Epithelial cell of prostate (primary cell): ENCODE results near the gene AJM1.
A peak's percentile ranks its signal among the peaks of the same experiment; 100 is the strongest.
"Not testable (repeated sequence)": the region's sequence is repeated elsewhere in the genome, so short reads cannot be mapped to it uniquely, and the experiment has no call there.

Experiments
- DNase-seq: peaks from one replicate; pipeline ENCODE4 v3.0.0-alpha.2; 2011; ENCODE audit warnings: low read depth, low spot score
- H3K27ac ChIP-seq: fragments of 450-650 bp; 2 replicates; pipeline ENCODE4 v1.5.1; 2017; ENCODE audit warnings: mild to moderate bottlenecking

Gene AJM1

DNA sequence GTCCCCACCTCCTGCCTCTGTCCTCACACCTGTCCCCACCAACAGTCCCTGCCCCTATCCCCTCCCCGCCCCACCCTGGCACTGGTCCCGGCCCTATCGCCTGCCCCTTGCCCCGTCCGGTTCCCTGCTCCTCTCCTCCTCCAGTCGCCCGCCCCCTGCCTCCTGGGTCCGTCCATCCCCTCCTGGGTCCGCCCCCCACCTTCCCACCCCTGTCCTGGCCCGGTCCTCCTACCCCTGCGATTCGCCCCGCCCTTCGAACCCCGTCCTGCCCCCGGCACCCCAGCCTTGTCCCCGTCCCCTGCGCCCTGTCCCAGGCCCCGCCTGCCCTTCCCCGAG, 23.5 kb downstream of the AJM1 start:
- H3K27ac ChIP-seq, result peak overlapping the region; percentile 60
- no peak for DNase-seq

DNA sequence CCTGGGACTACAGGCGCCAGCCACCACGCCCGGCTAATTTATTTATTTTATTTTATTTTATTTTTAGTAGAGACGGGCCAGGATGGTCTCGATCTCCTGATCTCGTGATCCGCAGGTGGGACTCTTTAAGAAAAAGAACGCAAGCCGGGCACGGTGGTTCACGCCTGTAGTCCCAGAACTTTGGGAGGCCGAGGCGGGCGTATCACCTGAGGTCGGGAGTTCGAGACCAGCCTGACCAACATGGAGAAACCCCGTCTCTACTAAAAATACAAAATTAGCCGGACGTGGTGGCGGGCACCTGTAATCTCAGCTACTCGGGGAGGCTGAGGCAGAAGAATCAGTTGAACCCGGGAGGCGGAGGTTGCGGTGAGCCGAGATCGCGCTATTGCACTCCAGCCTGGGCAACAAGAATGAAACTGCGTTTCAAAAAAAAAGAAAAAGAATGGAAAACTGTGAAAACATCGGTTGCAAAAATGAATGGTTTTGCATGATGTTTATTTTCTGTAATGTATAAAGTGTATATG, 24.7 kb downstream of the AJM1 start:
- H3K27ac ChIP-seq, result peak overlapping the region; percentile 60

DNA sequence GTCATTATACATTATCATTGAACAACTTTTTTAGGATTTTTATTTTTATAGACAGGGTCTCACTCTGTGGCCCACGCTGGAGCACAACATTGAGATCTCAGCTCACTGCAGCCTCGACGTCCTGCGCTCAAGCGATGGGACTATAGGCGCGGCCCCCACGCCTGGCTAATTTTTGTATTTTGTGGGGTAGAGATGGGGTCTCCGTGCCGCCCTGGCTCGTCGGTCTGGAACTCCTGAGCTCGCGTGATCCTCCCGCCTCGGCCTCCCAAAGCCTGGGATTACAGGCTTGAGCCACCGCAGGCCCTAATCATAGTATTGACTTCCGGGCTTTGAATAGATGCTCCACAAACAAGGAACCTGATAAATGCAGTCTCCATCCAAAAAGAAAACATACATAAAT, 25.2 kb downstream of the AJM1 start:
- no peak for DNase-seq
- no peak overlapping the region for H3K27ac ChIP-seq

More for the DNA sequence above, 24.7 kb downstream of the AJM1 start:
- not testable (repeated sequence) for DNase-seq

GRCh38 chr9:136867917-136868316, 25.6 kb downstream of the AJM1 start:
- DNase-seq, result no peak
- H3K27ac ChIP-seq, result no peak overlapping the region

DNA sequence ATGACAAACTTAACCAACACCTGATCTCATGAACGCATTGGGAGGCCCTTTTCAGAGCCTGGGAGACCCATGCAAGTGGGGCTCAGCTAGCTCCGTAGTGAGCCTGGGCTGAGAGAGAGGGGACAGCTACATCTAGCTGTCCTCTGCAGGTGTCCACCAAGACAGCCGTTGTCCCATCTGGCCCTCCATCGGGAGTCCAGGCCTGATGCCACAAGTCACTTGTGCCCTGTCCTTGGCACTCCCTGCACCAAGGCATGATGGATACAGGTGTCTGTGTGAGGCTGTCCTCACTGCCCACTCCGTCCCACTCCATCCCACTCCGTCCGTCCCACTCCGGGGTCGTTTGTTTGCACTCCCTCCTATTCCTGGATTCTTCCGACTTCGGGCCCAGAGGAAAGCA, 26.4 kb downstream of the AJM1 start:
- no peak for DNase-seq

DNA sequence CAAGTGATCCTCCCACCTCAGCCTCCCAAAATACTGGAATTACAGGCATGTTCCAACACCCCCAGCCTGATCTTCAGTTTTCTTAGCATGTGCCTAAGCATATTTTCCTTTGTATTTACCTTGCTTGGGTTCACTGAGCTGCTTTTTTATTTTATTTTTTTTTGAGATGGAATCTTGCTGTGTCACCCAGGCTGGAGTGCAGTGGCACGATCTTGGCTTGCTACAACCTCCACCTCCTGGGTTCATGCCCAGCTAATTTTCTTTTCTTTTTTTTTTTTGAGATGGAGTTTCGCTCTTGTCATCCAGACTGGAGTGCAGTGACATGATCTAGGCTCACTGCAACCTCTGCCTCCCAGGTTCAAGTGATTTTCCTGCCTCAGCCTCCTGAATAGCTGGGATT, 27.3 kb downstream of the AJM1 start:
- not testable (repeated sequence) for DNase-seq, H3K27ac ChIP-seq

More for the DNA sequence above, 26.4 kb downstream of the AJM1 start:
- no peak overlapping the region for H3K27ac ChIP-seq

DNA sequence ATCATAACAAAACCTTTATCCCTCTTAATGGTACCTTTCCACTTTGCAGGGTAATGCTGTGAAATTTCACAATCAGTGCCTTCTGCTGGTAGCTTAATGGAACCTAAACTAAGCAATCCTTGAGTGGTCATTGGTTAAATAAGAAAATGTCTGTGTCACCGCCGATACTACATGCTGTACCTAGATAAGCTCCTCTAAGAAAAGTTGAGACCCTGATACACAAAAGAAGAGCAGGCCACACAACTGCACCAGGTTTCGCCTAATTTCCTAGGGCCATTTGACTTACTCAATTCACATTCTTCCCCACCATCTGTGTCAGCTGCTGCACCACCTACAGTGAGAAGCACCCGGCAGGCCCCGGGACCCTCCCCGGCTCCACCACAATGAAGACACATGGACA, 32.9 kb downstream of the AJM1 start:
- DNase-seq, result no peak
- no peak overlapping the region for H3K27ac ChIP-seq

DNA sequence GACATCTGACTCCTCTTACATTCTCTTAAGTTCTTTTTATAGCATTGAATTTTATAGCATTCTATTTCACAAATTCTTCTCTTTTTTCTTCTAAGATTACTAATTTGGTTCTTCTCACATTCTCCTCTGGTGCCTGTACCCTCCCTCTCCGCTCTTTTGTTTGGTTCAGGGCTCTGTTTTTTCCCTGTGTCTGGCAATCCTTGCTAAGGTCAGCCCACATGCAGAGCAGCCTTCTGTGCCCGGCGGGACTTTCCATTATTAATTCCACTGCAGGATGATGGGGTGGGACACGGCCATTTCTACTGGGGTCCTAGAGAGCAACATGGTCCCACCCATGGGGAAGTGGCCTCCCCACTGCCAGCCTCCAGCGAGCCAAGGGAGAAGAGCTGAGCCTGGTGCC, 34.2 kb downstream of the AJM1 start:
- no peak overlapping the region for H3K27ac ChIP-seq
- no peak for DNase-seq

- no peak overlapping the region for H3K27ac ChIP-seq
- DNase-seq, result no peak
These were observed 38.4 kb downstream of the AJM1 start for GRCh38 chr9:136880651-136881050.

DNA sequence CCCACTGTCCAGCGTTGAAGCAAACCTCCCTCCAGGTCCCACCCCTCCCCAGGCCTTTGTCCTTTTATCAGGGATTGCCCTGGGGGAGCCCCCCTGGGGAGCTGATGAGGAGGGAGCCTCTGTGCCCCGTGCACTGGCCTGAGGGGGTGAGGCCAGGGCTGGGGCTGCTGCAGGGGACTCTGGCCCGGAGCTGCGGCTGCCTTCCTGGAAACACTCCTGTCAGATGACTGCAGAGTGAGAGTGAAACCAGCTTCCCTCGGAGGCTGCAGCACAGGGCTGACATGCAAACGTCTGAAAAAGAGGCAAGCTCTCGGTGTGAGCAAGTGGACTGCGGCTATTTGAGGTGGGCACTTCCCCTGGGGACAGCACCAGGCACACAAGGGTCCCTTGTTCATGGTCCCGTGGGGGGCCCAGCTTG, 39.4 kb downstream of the AJM1 start:
- no peak overlapping the region for H3K27ac ChIP-seq
- DNase-seq, result no peak

DNA sequence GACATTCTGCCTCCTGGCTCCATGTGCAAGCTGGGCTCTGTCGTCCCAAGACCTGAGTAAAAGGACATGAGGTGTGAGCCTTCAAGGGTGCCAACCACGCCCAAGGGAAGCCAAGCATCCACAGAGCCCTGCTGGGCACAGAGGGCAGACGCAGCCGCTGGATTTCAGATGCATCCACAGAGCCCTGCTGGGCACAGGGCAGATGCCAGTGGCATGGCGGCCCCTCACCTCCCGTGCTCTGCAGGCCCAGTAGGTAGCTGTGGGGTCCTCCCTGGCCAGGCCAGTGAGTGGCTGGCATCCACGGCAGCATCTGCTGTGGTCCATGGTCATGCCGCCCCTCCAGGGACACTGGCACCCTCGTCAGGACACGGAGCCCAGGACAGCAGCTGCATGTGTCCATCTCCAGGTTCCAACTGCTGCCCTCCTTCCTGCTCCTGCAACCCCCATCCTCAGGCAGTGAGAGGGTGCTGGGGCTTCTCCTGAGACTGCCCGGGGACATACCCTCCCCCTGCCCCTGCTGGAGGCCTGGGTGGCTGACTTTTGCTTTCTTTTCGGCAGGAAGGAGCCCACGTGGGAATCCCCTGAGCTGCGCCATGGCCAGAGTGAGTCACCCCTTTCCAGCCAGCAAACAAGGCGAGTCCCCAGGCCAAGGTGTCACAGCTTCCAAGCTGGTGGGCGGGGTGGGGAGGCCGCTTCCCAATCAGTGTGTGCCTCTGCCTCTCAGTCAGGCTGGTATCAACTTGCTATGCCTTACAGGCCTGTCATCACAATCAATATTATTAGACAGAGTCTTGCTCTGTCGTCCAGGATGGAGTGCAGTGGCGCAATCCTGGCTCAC, 40.0 kb downstream of the AJM1 start:
- peak; percentile 79 for DNase-seq
- H3K27ac ChIP-seq, result peak overlapping the region; percentile 20

- DNase-seq, result not testable (repeated sequence)
- peak overlapping the region; percentile 20 for H3K27ac ChIP-seq
These were observed 40.6 kb downstream of the AJM1 start for GRCh38 chr9:136882947-136883283.

DNA sequence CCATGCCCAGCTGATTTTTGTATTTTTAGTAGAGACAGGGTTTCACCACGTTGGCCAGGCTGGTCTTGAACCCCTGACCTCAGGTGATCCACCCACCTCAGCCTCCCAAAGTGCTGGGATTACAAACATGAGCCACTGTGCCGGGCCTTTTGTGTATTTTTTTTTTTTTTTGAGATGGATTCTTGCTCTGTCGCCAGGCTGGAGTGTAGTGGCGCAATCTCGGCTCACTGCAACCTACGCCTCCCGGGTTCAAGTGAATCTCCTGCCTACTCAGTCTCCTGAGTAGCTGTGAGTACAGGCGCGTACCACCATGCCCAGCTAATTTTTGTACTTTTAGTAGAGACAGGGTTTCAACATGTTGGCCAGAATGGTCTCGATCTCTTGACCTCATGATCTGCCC, 41.4 kb downstream of the AJM1 start:
- H3K27ac ChIP-seq, DNase-seq: not testable (repeated sequence)

DNA sequence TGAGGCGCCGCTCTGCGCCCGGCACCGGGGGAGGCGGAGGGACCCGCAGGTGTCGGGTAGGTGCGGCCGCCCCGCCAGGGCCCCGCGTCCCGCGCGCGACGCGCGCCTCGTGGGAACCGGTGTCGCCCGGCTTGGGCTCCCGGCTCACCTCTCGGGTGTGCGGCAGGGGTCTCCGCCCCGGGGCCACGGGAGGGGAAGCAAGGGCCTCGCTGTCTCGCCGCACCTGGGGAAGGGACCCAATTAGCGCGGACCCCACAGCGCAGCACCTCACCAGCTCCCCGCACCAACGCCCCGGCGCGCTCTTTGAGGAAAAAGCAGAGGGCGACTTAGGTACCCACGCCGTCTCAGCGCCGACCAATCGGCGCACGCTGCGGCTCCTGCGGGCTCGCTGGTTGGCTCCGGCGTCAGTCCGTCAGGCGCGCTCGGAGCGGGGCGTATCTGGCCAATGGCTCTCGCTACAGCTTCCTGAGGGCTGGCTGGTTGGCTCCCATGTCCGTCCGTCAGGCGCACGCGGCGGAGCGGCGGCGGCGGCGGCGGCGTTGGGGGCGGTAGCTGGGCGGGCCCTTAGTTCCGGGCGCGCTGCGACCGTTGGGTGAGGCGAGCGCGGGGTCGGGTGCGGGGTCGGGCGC, 43.8 kb downstream of the AJM1 start, which contains the start of gene TRAF2:
Gene TRAF2 (plus strand): TSS at position 567 of the 629 bp plus-strand sequence. CDS start 12,225 bp downstream, outside the sequence.
- DNase-seq, result peak; percentile 98
- H3K27ac ChIP-seq, result peak within 1 kb of the TSS; percentile 46

DNA sequence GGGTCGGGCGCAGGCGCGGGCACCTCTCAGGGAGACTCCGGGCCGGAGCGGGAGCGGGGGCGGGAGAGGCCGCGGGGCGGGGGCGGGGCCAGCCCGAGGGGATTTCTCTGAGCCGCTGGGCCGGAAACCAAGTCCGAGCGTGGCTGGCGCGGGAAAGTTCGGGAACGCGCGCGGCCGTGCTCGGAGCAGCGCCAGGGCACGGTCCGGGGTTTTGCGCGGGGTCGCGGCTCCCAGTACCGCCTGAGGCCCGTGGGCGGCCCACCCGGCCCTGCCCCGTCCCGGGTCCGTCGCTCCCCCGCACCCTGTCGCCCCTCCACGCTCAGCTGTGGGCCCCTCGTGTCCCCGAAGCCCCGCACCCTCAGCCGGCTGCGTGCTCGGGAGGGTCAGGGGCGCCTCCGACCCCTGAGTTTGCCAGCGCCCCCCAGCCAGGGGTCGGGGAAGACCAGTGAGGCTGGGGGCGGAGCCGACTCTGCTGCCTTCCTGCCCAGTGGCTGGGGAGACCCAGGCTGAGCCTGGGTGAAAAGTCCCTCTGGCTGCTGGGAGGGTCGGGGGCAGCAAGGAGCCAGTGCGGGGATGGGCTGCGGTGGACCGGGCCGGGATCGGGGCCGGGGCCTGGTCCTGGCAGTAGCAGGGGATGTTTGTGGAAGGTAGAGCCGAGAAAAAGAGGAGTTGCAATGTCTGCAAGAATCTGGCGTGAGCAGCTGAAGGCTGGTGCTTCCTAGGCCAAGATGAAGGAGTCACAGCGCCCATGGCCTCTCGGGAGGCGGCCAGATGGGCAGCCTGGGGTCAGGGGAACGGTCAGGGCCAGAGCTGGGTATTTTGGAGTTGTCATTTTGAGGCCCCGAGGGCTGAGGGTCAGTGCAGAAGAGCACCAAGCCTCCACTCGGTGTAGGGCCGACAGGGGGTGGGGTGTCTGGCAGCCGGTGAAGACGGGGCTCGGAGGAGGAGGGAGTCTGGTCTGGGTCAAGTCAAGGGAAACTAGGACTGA, 44.6 kb downstream of the AJM1 start:
- no peak for DNase-seq
- H3K27ac ChIP-seq, result peak overlapping the region; percentile 46

DNA sequence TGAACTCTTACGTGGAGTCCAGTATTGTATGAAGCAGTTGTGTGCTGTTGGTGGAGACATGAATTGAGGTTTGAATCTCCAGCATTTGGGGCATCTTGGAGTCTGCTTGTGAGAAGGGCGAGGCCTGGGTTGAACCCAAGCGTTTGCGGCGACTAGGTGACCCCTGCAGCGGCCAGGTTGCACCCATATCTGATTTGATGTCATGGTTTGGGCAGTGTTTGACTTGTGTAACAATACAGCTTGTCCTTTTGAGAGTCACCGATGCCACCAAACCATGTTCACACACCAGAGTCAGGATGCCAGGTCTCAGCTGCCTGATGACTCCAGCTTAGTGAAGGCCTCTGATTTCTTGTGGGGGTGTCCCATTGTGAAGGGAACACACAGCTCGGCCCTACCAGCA, 46.2 kb downstream of the AJM1 start:
- no peak for DNase-seq
- no peak overlapping the region for H3K27ac ChIP-seq

DNA sequence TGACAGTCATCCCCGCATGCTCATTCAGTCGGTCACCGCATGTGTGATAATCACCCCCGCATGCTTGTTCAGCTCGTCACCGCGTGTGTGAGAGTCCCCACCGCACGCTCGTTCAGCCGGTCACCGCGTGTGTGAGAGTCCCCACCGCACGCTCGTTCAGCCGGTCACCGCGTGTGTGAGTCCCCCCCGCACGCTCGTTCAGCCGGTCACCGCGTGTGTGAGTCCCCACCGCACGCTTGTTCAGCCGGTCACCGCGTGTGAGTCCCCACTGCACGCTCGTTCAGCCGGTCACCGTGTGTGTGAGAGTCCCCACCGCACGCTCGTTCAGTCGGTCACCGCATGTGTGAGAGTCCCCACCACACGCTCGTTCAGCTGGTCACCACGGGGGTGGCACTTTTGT, 47.6 kb downstream of the AJM1 start:
- DNase-seq, result no peak

DNA sequence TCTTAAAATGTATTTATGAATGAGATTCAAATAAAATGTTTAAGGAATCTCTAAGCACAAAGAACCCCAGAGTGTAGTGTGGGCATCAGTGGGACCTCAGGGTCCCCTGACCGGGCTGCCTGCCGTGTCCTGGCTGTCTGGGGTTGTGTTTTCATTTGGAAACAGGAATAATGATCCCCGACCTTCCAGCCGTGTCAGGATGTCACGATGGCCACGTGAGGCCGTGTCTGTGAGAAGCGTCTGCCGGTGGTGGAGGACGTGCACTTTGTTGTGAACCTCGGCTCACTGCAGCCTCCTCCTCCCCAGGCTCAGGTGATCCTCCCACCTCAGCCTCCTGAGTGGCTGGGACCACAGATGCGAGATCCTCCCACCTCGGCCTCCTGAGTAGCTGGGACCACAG, 48.4 kb downstream of the AJM1 start:
- DNase-seq, result no peak

More for the DNA sequence above, 47.6 kb downstream of the AJM1 start:
- no peak overlapping the region for H3K27ac ChIP-seq

More for the DNA sequence above, 48.4 kb downstream of the AJM1 start:
- no peak overlapping the region for H3K27ac ChIP-seq
